Neural progenitor cell (in vitro differentiated cells): ENCODE results near the gene NF1. TPM values are rescaled to one million over a fixed set of nuclear protein-coding genes. Genes with fewer than 3 reads are reported as not detected.

Source experiments
- DNase-seq: peaks from one replicate; pipeline ENCODE4 v3.0.0-alpha.2; 2016; ENCODE audit warnings: low spot score
- H2AFZ ChIP-seq: fragments of 200-600 bp; sonication (generic); replicated peaks from 2 replicates; pipeline ENCODE4 v1.6.1; 2016; ENCODE audit warnings: antibody characterized with exemption
- H3F3A ChIP-seq: fragments of 200-600 bp; sonication (generic); 2 replicates; pipeline ENCODE4 v1.6.1; 2016; ENCODE audit warnings: antibody characterized with exemption, low read depth
- H3K27ac ChIP-seq: fragments of 200-600 bp; sonication (generic); 2 replicates; pipeline ENCODE4 v1.5.1; 2016; ENCODE audit warnings: mild to moderate bottlenecking
- H3K27me3 ChIP-seq: fragments of 200-600 bp; sonication (generic); 2 replicates; pipeline ENCODE4 v1.6.1; 2016; ENCODE audit warnings: mild to moderate bottlenecking, moderate library complexity
- H3K36me3 ChIP-seq: fragments of 200-600 bp; sonication (generic); 2 replicates; pipeline ENCODE4 v1.5.1; 2016
- H3K4me1 ChIP-seq: fragments of 200-600 bp; sonication (generic); 2 replicates; pipeline ENCODE4 v1.6.1; 2016; ENCODE audit warnings: mixed run types
- H3K4me2 ChIP-seq: fragments of 200-600 bp; sonication (generic); 2 replicates; pipeline ENCODE4 v1.6.1; 2016
- H3K4me3 ChIP-seq: fragments of 200-600 bp; sonication (generic); 2 replicates; pipeline ENCODE4 v1.5.1; 2016
- H3K79me2 ChIP-seq: fragments of 200-600 bp; sonication (generic); 2 replicates; pipeline ENCODE4 v1.6.1; 2016; ENCODE audit warnings: low read depth
- H3K9ac ChIP-seq: fragments of 200-600 bp; sonication (generic); 2 replicates; pipeline ENCODE4 v1.6.1; 2016
- H3K9me3 ChIP-seq: fragments of 200-600 bp; sonication (generic); 2 replicates; pipeline ENCODE4 v1.5.1; 2016; ENCODE audit warnings: low read depth
- H4K20me1 ChIP-seq: fragments of 200-600 bp; sonication (generic); 2 replicates; pipeline ENCODE4 v1.6.1; 2016; ENCODE audit warnings: low read depth
- H3K27ac Mint-ChIP-seq: 3 replicates; pipeline ENCODE4 v1.8.0; 2021; ENCODE audit warnings: mixed read lengths
- H3K27me3 Mint-ChIP-seq: 2 replicates; pipeline ENCODE4 v1.8.0; 2022; ENCODE audit warnings: low read depth, mild to moderate bottlenecking, inconsistent platforms, moderate library complexity, mixed read lengths; ENCODE audit not compliant: insufficient read depth
- H3K36me3 Mint-ChIP-seq: 3 replicates; pipeline ENCODE4 v1.8.0; 2021; ENCODE audit warnings: mixed read lengths
- H3K4me1 Mint-ChIP-seq: 3 replicates; pipeline ENCODE4 v1.8.0; 2021; ENCODE audit warnings: mixed read lengths
- H3K4me3 Mint-ChIP-seq: 3 replicates; pipeline ENCODE4 v1.8.0; 2021; ENCODE audit warnings: mild to moderate bottlenecking, moderate library complexity, mixed read lengths
- H3K9me3 Mint-ChIP-seq: 3 replicates; pipeline ENCODE4 v1.8.0; 2020; ENCODE audit warnings: mixed read lengths
- EZH2 ChIP-seq: fragments of 200-600 bp; sonication (generic); IDR thresholded peaks from 2 replicates; pipeline ENCODE4 v1.6.1; 2017; ENCODE audit warnings: antibody characterized with exemption, mild to moderate bottlenecking, moderate library complexity
- EZH2phosphoT487 ChIP-seq: fragments of 200-600 bp; sonication (generic); IDR thresholded peaks from 2 replicates; pipeline ENCODE4 v1.6.1; 2017; ENCODE audit warnings: antibody characterized with exemption
- total RNA-seq: library from RNA; depleted of rRNA; stranded (reverse); fragments of >200 nt; gene quantifications from 2 replicates; pipeline ENCODE4 v1.2.3, GENCODE V29; 2015; ENCODE audit warnings: low replicate concordance
- TF ChIP-seq, protein P1 (sequence below): fragments of 200-600 bp; sonication (generic); IDR thresholded peaks from 2 replicates; pipeline ENCODE4 v1.5.1; 2017; ENCODE audit warnings: antibody characterized with exemption, mild to moderate bottlenecking

The NF1 gene
- total RNA-seq, 1 donor from 2014 or later, result 54.8 TPM

DNA sequence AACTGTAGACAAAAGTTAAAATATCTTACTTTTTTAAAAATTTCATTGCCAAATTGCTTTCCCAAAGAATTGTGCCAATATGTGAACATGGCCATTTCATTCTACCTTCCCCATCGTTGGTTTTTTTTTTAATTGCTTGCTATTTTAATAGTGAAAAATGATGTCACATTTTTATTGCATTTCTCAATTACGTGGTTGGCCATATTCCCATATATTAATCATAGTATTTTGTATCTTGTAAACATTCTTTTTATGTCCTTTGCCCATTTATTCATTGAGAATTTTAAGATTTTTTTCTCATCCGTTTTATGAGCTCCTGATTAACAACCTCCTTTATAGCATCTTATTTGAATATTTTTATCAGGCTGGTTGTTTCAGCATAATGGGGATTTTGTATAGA lies 195.0 kb downstream of the NF1 start:
- no peak overlapping the region for H3K27ac Mint-ChIP-seq
- no peaks in the 10 kb centered on the region for H3K36me3 ChIP-seq
- no peak overlapping the region for H3K4me3 ChIP-seq
- H3K9me3 ChIP-seq, result no peaks in the 10 kb centered on the region
- H3K27me3 ChIP-seq, result no peaks in the 10 kb centered on the region
- H3K36me3 Mint-ChIP-seq, result peaks cover 10% of the 10 kb centered on the region
- H3K4me1 Mint-ChIP-seq, result no peaks in the 10 kb centered on the region
- H3K4me1 ChIP-seq, result no peaks in the 10 kb centered on the region
- H3K27me3 Mint-ChIP-seq, result no peaks in the 10 kb centered on the region
- H3K4me2 ChIP-seq, result no peak overlapping the region
- no peak overlapping the region for H2AFZ ChIP-seq
- H3K4me3 Mint-ChIP-seq, result no peak overlapping the region
- H3K9ac ChIP-seq, result no peak overlapping the region
- TF ChIP-seq, protein P1, sequence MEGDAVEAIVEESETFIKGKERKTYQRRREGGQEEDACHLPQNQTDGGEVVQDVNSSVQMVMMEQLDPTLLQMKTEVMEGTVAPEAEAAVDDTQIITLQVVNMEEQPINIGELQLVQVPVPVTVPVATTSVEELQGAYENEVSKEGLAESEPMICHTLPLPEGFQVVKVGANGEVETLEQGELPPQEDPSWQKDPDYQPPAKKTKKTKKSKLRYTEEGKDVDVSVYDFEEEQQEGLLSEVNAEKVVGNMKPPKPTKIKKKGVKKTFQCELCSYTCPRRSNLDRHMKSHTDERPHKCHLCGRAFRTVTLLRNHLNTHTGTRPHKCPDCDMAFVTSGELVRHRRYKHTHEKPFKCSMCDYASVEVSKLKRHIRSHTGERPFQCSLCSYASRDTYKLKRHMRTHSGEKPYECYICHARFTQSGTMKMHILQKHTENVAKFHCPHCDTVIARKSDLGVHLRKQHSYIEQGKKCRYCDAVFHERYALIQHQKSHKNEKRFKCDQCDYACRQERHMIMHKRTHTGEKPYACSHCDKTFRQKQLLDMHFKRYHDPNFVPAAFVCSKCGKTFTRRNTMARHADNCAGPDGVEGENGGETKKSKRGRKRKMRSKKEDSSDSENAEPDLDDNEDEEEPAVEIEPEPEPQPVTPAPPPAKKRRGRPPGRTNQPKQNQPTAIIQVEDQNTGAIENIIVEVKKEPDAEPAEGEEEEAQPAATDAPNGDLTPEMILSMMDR, result no peak
- no peak for TF ChIP-seq EZH2phosphoT487
- TF ChIP-seq EZH2, result no peak
- H3K9me3 Mint-ChIP-seq, result no peaks in the 10 kb centered on the region
- no peaks in the 10 kb centered on the region for H3F3A ChIP-seq
- DNase-seq, result no peak
- H3K27ac ChIP-seq, result no peak overlapping the region
- H4K20me1 ChIP-seq, result no peaks in the 10 kb centered on the region
- no peaks in the 10 kb centered on the region for H3K79me2 ChIP-seq

DNA sequence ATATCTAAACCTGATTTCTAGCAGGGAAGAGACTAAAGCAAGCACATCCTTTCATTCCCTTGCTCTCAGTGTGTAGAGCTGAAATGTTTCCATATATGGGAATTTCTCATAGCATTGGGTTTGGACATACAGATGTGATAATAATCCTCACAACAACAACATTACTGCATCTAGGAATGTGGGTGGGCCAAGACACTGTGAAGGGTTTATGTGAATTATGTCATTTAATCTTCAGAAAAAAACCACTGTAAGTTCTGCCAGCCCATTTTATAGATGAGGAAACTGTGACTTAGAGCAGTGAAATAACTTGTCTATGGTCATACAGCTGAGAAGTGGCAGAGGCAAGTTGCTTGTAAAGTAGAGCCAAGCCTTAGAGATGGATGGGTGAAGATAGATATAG lies 197.0 kb downstream of the NF1 start:
- H3K9me3 Mint-ChIP-seq, result no peaks in the 10 kb centered on the region
- H3K9ac ChIP-seq, result no peak overlapping the region
- no peak overlapping the region for H2AFZ ChIP-seq
- no peaks in the 10 kb centered on the region for H3K36me3 ChIP-seq
- H3K4me2 ChIP-seq, result no peak overlapping the region
- no peaks in the 10 kb centered on the region for H3F3A ChIP-seq
- no peaks in the 10 kb centered on the region for H4K20me1 ChIP-seq
- no peaks in the 10 kb centered on the region for H3K79me2 ChIP-seq
- no peak overlapping the region for H3K27ac ChIP-seq
- H3K27me3 Mint-ChIP-seq, result no peaks in the 10 kb centered on the region
- no peaks in the 10 kb centered on the region for H3K9me3 ChIP-seq
- H3K36me3 Mint-ChIP-seq, result peaks cover 10% of the 10 kb centered on the region
- no peak overlapping the region for H3K4me3 ChIP-seq
- H3K4me3 Mint-ChIP-seq, result no peak overlapping the region
- TF ChIP-seq EZH2 (no peak), EZH2phosphoT487 (no peak)
- TF ChIP-seq, protein P1, result no peak
- H3K27me3 ChIP-seq, result no peaks in the 10 kb centered on the region
- no peaks in the 10 kb centered on the region for H3K4me1 Mint-ChIP-seq
- DNase-seq, result no peak
- peaks cover 12% of the 10 kb centered on the region for H3K4me1 ChIP-seq
- no peak overlapping the region for H3K27ac Mint-ChIP-seq

DNA sequence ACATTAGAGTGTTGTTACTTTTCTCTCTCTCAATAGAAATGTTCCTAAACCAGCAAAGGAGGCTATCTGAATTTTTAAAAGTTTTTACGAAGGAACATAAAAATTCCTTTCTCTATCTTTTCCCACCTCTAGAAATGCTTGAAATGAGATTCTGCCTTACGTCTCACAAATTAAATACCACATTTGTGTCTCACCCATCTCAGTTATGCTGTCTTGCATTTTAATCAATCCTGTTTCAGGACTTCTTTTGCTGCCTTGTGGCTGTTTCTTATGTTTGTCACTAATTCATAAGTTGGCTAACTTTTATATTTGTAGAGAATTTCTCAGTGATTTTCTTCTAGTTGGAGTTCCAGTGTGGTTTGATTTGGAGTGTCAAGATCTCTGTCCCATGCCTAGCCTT lies 198.8 kb downstream of the NF1 start:
- Mint-ChIP-seq H3K4me3 (no peak overlapping the region), H3K9me3 (no peaks in the 10 kb centered on the region), H3K27ac (no peak overlapping the region), H3K27me3 (no peaks in the 10 kb centered on the region), H3K36me3 (peaks cover 5% of the 10 kb centered on the region), H3K4me1 (peaks cover 3% of the 10 kb centered on the region)
- Histone ChIP-seq H3F3A (no peaks in the 10 kb centered on the region), H3K79me2 (no peaks in the 10 kb centered on the region), H3K27me3 (no peaks in the 10 kb centered on the region), H4K20me1 (no peaks in the 10 kb centered on the region), H3K4me1 (peaks cover 17% of the 10 kb centered on the region), H3K4me3 (no peak overlapping the region), H3K9ac (peak overlapping the region; percentile 6), H2AFZ (no peak overlapping the region), H3K4me2 (no peak overlapping the region), H3K27ac (peak overlapping the region; percentile 29), H3K36me3 (no peaks in the 10 kb centered on the region), H3K9me3 (no peaks in the 10 kb centered on the region)
- no peak for TF ChIP-seq EZH2
- TF ChIP-seq, protein P1, result no peak
- no peak for TF ChIP-seq EZH2phosphoT487
- no peak for DNase-seq

DNA sequence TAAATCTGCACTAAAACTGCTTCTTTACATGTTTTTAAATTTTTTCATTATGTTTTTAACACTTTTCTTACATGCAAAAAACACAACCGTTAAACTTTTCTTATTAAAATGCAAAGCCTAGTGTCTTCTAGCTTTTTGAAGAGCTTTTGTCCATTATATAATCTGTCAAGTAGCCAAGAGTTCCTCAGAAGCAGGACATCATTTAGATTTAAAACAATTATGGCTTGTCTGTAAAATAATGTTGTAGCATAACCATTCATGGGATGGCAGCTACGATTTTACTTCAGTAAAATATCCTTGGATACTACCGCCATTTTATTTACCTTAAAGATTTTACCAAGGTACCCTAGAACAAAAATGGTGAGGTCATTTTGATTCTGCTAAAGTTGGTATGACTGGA lies 199.5 kb downstream of the NF1 start:
- Histone ChIP-seq H3K36me3 (no peaks in the 10 kb centered on the region), H4K20me1 (no peaks in the 10 kb centered on the region), H2AFZ (no peak overlapping the region), H3K9ac (no peak overlapping the region), H3K27me3 (no peaks in the 10 kb centered on the region), H3K4me3 (no peak overlapping the region), H3K4me2 (no peak overlapping the region), H3K79me2 (no peaks in the 10 kb centered on the region), H3K27ac (peak overlapping the region; percentile 29), H3K9me3 (no peaks in the 10 kb centered on the region), H3F3A (no peaks in the 10 kb centered on the region), H3K4me1 (peaks cover 17% of the 10 kb centered on the region)
- H3K27ac Mint-ChIP-seq, result no peak overlapping the region
- no peaks in the 10 kb centered on the region for H3K27me3 Mint-ChIP-seq
- peaks cover 3% of the 10 kb centered on the region for H3K4me1 Mint-ChIP-seq
- TF ChIP-seq EZH2 (no peak), EZH2phosphoT487 (no peak)
- TF ChIP-seq, protein P1, result no peak
- H3K36me3 Mint-ChIP-seq, result peaks cover 5% of the 10 kb centered on the region
- no peak overlapping the region for H3K4me3 Mint-ChIP-seq
- no peak for DNase-seq
- H3K9me3 Mint-ChIP-seq, result no peaks in the 10 kb centered on the region
